PFSK-1 (cell line): ENCODE results near the gene P2RY11.

Experiments used
- FOXP2 ChIP-seq: optimal IDR thresholded peaks from 2 replicates; pipeline ENCODE3; 2011; ENCODE audit warnings: borderline replicate concordance, control low read depth, inconsistent platforms; ENCODE audit not compliant: insufficient read depth; ENCODE audit errors: extremely low read length, extremely low read depth
- POLR2AphosphoS5 ChIP-seq: IDR thresholded peaks from 2 replicates; pipeline ENCODE4 v1.6.1; 2012; ENCODE audit warnings: low read depth, mild to moderate bottlenecking, control low read depth, low read length, moderate library complexity
- SIN3A ChIP-seq: IDR thresholded peaks from 2 replicates; pipeline ENCODE4 v1.6.1; 2012; ENCODE audit warnings: mild to moderate bottlenecking, low read length, moderate library complexity, borderline replicate concordance; ENCODE audit not compliant: insufficient read depth
- TAF1 ChIP-seq: IDR thresholded peaks from 2 replicates; pipeline ENCODE4 v1.6.1; 2012; ENCODE audit warnings: low read length, control low read depth, borderline replicate concordance; ENCODE audit not compliant: insufficient read depth
- TF ChIP-seq, protein P1 (sequence below), 2 experiments: IDR thresholded peaks; 2 replicates each; pipeline versions ENCODE4 v1.6.1 to v1.8.0; 2011 to 2012; ENCODE audit warnings: low read depth in 2 of 2, low read length in 2 of 2, control low read depth in 1 of 2, inconsistent platforms in 1 of 2, mild to moderate bottlenecking in 1 of 2, moderate library complexity in 1 of 2; ENCODE audit not compliant: insufficient read depth in 1 of 2

P2RY11 gene

DNA sequence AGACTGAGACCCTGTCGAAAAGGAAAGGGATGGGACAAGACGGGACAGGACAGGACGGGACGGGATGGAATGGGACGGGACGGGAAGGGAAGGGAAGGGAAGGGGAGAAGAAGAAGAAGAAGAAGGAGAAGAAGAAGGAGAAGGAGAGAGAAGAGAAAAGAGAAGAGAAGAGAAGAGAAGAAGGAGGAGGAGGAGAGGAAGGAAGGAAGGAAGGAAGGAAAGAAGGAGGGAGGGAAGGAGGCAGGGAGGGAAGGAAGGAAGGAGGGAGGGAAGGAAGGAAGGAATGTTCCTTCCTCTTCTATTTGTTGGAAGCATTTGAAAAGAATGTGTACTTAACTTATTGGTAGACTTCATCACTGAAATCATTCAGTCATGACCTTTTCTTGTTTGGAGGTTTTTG lies 35.0 kb upstream of the P2RY11 start:
- TF ChIP-seq TAF1 (no peak), POLR2AphosphoS5 (no peak), FOXP2 (no peak), SIN3A (no peak)
- TF ChIP-seq, protein P1, sequence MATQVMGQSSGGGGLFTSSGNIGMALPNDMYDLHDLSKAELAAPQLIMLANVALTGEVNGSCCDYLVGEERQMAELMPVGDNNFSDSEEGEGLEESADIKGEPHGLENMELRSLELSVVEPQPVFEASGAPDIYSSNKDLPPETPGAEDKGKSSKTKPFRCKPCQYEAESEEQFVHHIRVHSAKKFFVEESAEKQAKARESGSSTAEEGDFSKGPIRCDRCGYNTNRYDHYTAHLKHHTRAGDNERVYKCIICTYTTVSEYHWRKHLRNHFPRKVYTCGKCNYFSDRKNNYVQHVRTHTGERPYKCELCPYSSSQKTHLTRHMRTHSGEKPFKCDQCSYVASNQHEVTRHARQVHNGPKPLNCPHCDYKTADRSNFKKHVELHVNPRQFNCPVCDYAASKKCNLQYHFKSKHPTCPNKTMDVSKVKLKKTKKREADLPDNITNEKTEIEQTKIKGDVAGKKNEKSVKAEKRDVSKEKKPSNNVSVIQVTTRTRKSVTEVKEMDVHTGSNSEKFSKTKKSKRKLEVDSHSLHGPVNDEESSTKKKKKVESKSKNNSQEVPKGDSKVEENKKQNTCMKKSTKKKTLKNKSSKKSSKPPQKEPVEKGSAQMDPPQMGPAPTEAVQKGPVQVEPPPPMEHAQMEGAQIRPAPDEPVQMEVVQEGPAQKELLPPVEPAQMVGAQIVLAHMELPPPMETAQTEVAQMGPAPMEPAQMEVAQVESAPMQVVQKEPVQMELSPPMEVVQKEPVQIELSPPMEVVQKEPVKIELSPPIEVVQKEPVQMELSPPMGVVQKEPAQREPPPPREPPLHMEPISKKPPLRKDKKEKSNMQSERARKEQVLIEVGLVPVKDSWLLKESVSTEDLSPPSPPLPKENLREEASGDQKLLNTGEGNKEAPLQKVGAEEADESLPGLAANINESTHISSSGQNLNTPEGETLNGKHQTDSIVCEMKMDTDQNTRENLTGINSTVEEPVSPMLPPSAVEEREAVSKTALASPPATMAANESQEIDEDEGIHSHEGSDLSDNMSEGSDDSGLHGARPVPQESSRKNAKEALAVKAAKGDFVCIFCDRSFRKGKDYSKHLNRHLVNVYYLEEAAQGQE (IDR thresholded peaks at IDR 0.05; ENCODE audit: insufficient read depth in 1 of 2, low read depth in 2 of 2, low read length in 2 of 2) = no peak

DNA sequence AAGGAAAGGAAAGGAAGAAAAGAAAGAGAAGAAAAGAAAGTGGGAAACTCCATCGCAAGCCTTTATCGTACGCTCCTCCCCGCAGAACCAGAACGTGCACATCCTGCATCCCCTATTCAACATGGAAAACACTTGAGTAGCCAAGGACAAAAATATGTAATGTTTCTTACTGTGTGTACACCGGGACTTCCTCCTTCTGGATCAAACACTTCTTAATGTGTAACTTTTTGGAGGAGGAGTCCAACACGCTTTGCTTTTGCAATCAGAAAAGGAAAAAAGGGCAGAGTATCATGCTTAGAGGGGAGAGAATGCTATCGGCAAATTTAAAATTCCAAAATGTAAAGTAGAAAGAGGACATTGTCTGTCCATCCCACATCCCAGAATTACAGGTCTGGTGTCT lies 33.2 kb upstream of the P2RY11 start:
- TF ChIP-seq, protein P1 (IDR thresholded peaks at IDR 0.05; ENCODE audit: insufficient read depth in 1 of 2, low read depth in 2 of 2, low read length in 2 of 2) = no peak
- TF ChIP-seq TAF1 (no peak), FOXP2 (no peak), SIN3A (no peak), POLR2AphosphoS5 (no peak)

DNA sequence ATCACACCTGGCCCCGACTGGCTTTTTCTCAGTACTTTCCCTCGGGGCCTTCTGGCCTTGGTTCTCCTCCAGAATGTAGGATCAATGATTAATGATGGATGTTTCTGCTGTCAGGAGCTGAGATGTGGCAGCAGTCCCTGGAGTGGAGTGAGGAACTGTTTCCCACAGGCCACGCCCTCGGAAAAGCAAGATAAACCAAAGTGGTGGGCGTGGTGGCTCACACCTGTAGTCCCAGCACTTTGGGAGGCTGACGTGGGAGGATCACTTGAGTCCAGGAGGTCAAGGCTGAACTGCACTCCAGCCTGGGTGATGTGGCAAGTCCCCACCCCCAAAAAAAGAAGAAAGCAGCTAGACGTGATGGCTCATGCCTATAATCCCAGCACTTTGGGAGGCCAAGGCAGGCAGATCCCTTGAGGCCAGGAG lies 32.5 kb upstream of the P2RY11 start:
- no peak for TF ChIP-seq FOXP2
- no peak for TF ChIP-seq POLR2AphosphoS5
- no peak for TF ChIP-seq SIN3A
- TF ChIP-seq, protein P1 (IDR thresholded peaks at IDR 0.05; ENCODE audit: insufficient read depth in 1 of 2, low read depth in 2 of 2, low read length in 2 of 2) = no peak
- TF ChIP-seq TAF1 = no peak

DNA sequence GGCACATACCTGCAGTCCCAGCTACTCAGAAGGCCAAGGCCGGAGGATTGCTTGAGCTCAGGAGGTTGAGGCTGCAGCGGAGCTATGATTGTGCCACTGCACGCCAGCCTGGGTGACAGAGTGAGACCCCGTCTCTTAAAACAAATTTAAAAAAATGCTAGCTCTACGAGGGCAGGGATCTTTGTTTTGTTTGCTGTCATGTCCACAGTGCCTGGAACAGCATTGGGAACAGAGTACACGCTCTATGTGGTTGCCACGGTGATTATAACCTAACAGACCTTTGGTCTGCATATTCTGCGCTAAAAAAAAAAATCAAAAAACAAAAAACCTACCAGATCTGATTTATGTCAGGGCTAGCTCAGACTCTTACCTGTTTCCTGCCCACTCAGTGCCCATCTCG lies 27.6 kb upstream of the P2RY11 start:
- TF ChIP-seq, protein P1 (IDR thresholded peaks at IDR 0.05; ENCODE audit: insufficient read depth in 1 of 2, low read depth in 2 of 2, low read length in 2 of 2) = no peak
- TF ChIP-seq FOXP2 (no peak), POLR2AphosphoS5 (no peak), SIN3A (no peak), TAF1 (no peak)

DNA sequence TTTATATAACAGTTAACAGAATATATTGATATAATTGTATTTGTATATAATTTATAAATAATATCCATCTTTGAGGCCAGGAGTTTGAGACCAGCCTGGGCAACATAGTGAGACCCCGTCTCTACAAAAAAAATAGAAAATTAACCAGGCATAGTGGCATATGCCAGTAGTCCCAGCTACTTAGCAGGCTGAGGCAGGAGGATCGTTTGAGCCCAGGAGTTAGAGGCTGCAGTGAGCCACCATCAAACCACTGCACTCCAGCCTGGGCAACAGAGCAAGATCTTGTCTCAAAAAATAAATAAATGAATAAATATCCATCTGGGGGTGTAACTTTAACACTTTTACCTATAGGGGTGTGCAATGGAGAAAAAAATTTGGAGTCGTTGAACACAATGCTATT lies 26.7 kb upstream of the P2RY11 start:
- TF ChIP-seq POLR2AphosphoS5 (no peak), FOXP2 (no peak), TAF1 (no peak), SIN3A (no peak)
- TF ChIP-seq, protein P1 (IDR thresholded peaks at IDR 0.05; ENCODE audit: insufficient read depth in 1 of 2, low read depth in 2 of 2, low read length in 2 of 2) = no peak
